CD4-positive, alpha-beta T cell treated with Interleukin-6 for 4 hours (primary cell): Measurements from ENCODE around the gene HOATZ.
A peak's percentile ranks its signal among the peaks of the same experiment; 100 is the strongest.

Experiments
- DNase-seq: peaks from one replicate; pipeline ENCODE4 v3.0.0-alpha.2; 2020; ENCODE audit warnings: mixed read lengths

HOATZ gene

DNA sequence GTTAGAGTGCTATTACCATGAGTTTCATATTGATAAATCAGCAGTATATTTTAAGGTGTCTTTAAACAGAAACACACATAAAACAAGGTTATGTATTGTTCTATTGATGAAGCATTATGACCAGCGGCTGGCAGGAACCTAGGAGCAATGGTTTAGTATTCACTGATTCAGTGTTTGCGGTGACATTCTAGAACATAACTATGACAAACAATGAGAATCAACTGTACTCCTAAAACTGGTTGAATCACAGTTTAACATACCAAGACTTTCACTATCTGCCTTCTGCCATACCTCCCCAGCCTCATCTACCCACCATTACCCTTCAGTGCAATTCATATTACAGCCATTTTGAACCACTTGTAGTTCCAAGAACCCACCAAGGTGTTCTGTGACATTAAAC, 8.8 kb downstream of the HOATZ start:
- no peak for DNase-seq

DNA sequence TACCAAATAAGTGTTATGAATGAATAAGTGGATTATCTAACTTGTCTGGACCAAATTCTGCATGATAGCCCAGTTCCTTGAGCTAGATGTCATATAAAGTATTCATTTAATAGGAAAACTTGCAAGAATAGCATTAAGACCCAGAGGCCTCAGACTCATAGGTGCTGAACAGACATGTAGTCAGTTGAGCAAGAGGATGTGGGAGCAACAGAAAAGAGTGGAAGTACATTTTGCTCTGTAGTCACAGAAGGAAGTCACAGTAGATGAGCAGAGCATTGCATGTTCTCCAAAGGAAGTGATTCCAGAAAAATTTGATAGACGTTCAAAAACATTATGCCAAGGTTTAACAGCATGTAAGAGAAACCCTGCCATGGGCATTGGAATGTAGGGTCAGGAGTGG, 9.5 kb downstream of the HOATZ start:
- DNase-seq: no peak

DNA sequence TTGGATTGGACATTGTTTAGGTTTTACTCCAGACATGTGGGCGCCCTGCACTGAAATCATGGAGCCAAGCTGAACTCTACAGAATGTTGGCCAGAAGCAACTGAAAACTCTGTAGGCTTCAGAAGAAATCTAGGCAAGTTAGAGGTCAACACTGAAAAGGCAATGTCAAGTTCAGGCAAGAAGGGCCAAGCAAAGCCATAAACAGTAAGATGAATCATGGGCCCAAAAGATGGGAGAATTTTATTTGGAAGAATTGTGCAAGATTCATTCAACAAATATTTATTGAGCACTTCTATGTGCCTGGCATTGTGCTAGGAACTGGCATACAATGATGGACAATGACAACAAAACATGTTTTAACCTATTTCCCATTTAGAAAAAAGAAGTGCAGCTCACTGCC, 10.9 kb downstream of the HOATZ start:
- no peak for DNase-seq

DNA sequence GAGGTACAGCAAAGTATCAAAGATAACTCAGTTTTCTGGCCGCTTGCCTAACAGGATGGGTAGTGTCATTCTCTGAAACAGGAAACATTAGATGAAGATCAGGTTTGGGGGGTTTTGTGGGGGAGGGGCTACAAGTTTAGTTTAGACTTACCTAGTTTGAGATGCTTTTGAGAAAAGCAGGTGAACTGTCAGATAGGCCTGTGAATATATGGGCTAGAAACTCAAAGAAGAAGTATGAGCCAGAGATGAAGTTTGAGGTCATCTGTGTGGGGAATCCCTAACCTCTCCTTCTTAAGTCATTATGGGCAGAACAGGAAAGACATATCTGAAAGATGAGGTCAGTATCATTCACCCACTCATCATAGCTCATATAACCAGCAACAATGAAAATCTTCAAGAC, 11.9 kb downstream of the HOATZ start:
- no peak for DNase-seq

DNA sequence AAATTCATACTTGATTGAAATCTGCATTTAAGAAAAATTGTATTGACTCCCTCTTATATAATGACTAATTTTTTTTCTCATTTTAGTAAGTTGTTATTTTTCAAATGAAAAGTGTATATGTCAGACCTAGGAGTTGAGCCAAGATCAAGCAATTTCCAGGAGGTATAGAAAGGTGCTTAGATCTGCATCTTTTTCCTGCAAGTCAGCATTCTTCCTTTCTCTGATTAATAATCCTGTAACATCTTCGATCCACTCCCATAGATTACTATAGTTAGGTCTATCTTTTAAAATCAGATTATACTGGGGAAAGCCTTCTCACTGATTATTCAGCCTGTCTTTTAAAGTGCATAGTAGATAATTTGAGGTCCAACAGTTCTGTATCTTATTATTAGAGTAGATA, 12.7 kb downstream of the HOATZ start:
- no peak for DNase-seq

DNA sequence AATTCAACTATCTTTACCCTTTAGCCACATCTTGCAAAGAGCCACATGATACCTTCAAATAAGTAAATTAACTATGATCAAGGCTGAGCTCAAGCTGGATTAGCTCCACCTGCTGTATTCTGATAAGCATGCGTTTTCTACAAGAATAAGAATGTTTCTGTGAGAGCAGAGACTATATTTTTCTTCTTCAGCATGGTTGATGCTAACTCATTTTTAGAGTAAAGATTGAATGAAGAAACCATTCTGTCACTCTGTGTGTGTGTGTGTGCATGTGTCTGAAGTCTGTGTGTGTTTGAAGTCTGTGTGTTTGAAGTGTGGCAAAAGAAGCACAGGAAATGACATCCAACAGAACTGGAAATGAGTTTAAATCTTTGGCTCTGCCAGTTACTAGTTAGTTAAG, 14.0 kb downstream of the HOATZ start:
- DNase-seq: peak; percentile 31

DNA sequence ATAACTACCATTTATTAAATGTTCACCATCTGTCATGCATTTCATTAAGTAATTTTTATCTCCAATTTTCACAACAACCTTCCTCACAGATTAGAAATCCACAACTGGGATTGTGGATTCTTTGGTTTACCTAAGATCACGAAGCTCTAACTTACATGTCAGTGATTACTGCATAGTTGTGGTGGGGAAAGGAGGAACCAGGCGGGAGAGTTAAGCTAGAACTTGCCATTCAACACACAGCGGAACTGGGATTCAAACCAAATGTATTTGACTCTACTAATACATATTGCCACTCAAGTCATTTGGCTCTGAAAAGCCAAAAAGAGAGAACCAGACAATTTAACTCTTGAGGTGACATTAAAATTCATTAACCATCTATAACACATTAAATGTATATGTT, 15.5 kb downstream of the HOATZ start:
- no peak for DNase-seq

DNA sequence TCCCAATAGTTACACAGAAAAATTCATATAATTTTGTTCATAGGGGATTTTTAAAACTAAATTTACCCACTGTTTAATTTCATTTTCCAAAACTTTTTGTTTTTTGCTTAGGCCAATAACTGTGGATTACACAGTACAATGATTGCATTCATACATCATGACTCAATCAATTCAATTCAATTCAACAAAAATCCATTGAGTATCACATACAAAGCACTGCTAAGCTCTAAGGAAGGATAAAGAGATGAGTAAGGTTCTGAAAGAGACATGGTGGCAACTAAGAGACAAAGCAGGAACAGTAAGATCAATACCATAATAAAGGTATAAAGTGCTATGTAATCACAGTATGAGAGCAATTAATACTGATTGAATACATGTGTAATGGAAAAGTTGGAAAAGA, 16.6 kb downstream of the HOATZ start:
- DNase-seq: no peak

DNA sequence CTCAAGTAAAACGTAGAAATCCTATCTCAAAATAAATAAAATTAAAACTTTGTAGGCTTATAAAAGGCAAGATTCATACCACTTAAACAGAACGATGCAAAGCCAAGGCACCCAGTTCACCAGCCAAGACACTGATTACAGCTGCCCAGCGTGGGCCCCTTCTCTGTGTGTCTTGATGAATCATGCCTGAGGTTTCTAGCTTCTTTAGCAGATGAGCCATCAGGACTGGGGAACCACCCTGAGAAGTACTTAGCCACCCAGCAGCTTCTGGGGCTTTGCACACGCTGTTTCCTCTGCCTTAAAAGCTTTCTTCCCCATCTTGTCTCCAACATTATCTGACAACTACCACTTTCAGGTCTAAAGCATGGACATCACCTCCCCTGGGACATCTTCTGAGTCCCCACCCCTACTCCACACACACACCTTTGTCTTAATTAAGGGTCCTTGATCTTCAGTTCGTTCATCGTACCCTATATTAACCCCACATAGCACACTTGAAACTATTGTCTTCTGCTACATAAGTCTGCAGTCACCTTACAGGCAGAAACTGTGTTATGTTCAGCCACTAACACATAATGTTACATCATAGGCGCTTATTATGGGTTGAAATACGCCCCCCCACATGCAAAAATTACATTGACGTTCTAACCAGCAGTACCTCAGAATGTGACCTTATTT, 17.2 kb downstream of the HOATZ start:
- DNase-seq: peak; percentile 22

DNA sequence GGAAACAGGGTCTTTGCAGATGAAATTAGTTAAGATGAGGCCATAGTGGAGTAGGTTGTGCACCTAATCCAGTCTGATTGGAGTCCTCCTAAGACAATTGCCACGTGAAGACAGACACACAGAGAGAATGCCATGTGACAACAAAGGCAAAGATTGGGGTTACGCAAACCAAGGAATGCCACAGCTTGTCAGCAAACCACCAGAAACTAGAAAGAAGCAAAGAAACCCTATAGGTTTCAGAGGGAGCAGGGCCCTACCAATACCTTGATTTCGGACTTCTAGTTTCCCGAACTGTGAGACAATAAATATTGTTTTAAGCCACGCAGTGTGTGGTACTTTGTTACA, 17.8 kb downstream of the HOATZ start:
- no peak for DNase-seq

DNA sequence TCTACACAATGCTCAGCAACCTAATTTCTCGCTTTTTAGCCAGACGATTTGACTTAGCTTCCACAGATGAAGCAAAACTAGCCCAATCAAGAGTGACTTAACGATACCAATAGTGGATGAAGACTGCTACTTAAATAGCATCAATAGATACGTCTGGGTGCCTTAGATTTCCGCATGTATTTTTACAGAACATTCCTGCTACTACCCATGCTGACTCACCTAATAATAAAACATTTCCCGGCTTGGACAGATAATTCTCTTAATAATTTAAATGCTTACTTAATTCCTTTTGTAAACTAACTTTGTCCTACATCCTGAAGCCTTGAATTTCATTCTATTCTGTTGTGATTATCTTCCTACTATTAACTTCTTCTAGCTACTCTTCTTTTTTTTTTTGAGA, 20.7 kb downstream of the HOATZ start:
- no peak for DNase-seq

DNA sequence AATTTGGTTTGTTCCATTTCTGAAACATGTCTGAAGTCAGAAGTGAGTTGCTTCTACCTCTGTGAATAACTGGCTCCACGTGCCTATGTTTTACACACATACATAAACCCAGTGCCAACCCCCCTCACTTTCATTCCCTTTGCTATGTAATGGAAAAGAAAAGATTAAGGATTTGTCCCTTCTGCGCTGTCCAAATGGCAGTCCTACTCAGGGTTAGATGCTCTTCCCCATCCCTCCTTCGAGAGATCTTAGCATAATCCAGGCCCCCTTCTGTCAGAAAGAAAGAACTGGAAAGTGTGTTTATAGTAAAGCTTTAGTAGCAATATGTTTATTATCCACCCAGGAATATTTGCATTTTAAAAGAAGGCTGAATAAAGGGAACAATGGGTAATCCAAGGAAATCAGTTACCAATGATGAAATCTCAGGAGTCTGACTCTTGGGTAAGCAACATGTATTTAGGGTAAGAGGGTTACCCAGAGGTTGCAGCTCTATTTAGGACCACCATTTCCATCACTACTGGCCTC, 22.8 kb downstream of the HOATZ start:
- DNase-seq: no peak

DNA sequence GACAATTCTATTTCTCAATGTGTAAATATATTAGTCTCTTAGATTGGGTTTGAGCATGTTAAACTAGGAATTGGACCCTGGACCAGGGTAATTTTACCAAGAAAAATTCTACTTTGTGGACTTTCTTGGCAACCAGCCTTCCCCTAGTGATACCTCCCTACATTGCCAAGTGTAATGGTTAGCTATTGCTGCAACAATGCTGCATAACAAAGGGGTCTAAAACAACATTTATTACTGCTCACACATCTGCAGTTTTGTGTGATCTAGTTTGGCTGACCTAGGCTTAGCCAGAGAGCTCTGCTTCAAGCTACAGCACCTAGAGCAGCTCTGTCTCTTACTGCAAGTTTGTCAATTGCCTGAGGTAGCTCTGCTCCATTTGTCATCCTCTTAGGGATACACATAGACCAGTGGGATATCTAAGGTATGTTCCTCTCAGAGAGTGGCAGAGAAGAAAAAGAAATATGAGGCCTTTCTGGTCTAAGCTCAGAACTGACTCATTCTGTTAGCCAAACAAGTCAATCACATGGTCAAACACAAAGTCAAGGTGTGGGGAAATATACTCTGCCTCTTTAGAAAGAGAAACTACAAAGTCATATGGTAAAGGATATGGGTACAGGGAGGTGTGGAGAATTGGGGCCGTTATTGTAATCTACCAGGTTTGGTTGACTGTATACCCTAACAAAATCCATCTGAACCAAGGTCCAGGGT, 24.0 kb downstream of the HOATZ start:
- no peak for DNase-seq

DNA sequence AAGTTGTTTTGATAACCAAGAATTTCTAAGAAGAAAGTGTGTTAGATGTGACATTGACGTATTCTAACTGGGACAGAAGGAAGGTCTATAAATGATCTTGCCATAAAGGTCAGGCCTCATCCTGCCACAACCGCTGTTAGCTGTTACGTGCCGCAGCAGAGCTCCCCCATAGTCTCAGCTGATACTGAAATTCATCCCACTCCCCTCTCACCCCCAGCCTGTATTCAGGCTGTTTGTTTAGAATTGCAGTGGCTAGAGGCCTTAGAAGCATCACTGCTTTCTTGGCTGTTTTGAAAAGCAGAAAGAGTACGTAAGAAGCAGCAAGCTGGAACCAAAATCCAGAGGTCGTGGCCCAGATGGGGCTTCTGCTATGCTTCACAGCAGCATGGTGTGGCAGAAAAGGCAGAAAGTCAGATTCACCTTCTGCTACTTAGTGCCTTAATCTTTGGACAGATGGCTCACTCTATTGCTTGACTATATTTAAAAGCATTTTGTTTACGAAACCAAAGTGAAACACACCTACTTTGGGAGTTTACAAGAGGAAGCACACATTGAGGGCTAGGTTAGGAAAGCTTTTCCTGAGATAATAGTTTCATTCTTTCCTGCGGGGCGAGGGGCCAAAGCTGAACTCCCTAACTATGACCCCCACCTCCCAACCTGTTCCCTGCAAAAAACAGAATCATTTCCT, 25.0 kb downstream of the HOATZ start:
- DNase-seq: peak; percentile 29

DNA sequence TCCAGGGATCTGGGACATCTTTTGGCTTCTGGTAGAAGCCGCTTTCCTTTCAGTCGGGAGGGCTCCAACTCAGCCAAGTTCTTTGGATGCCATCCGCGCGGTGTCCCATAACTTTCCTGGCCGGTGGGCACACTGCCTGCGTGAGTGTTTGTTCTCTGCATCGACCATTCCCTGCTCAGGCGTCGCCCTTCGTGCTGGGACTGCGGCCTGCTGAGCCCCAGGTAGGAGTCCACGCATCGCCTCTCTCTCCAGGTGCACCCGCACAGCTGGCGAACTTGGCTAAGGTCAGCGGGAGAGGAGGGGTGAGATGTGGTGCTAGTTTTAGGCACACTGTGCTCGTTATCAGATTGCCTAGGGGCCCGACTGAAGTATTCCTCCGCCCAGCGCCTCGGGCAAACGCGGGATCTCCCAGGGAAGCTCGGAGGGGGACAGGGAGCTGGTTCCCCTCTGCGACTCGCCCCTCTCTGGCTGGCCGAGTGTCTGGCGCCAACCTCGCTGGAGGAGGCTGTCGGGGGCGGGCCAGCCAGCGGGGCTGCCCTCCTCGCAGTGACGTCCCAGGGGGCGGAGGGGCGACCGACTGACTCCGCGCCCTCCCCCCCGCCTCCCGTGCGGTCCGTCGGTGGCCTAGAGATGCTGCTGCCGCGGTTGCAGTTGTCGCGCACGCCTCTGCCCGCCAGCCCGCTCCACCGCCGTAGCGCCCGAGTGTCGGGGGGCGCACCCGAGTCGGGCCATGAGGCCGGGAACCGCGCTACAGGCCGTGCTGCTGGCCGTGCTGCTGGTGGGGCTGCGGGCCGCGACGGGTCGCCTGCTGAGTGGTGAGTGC, 25.7 kb downstream of the HOATZ start, which contains the start of gene LAYN:
TSS of gene LAYN (plus strand) at position 607 of the 823 bp plus-strand sequence. CDS start at position 731, 124 bp downstream.
- peak; percentile 48 for DNase-seq

DNA sequence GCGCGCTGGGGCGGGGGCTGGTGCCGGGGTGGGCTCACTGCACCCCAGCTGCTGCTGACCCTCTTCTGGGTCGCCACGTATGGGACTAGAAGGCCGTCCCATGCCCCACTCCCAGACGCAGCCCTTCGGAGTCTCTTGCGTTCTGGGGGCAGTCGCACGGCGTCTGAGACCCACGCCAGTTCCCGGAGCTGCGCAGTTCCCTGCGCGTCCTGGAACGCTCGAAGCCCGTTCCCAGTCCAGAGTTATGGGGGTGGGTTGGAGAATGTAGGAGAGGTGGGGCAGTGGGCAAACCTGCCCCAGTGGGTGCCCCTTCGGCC, 26.3 kb downstream of the HOATZ start:
- DNase-seq: no peak

DNA sequence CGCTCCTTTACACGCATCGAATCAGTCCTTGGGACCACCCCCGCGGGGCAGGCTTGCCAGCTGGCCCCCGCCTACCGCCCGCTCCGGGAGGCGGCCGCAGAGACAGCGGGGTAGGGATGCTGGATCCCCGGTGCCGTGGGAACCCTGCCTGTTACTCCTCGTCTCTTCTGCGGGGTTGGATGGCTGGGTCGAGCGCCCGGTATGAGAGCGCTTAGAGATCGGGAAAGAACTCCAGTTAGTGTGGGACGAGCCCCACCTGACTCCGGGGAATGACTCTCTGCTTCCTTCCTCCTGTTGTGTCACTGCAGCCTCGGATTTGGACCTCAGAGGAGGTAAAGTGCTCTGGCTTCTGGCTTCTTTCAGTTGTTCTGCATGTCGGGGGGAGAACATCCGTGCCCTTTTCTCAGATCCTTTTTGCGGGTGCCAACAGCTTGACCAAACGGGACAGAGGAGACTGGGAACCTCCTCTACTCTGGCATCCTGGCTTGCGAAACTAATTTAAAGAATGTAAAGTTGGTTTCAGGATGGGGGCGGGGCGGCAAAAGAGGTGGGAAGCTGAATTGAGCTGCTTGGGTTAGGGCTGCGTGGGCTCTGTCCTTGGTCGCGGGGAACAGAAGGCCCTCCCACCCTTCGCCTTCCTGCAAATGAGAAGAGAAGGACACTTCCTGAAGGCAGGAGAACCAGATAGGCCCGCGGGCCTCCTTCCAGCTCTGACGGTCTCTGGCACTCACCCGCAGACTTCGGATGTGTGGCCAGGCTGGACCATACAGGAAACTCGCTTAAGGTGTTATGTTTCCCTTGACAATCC, 26.9 kb downstream of the HOATZ start:
- DNase-seq: no peak

DNA sequence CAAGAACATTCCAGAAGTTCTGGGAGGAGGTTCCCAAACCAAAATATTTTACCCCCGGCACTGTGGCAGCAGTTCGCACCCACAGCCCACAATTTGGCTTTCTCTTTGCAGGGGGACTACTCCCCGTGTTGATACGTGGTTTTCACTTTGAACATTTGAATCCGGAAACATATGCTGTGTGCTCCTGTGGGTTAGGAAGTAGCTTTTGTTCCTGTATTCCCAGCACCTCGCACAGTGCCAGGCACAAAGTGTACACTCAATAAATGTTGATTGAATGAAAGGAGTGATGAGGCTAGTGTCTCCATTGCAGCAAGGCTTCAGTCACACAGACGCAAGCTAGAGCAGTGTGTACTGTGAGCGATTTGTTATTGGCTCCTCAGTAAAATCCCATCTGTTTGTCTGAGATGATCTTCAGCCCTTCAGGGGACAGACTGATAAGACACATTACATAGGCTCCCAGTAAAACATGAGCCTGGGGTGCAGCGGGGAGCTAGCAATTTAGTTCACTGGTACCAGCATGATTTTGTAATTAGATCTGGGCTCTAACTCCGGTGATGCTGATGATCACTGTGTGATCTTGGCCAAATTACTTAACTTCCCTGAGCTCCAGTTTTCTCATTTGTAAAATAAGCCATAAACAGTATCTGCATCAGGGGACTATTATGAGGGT, 28.2 kb downstream of the HOATZ start:
- DNase-seq: no peak

DNA sequence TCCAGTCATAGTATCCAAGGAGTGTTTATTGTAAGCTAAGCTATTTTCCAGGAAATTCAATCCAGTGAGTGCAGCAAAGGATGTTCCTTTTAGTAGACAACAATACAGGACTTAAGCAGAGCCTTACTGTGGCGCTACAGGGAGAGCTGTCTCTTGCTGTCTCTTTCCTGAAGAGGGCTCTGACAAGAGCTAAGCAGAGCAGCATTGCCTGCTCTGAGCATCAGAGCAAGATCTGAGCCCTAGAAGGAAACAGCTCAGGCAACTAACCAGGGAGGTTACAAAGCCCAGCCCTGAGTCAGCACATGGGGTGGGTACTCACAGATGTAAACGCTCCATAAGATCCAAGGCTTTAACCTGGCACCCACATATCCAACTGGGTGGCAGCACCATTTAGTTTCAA, 33.9 kb downstream of the HOATZ start:
- DNase-seq: no peak

DNA sequence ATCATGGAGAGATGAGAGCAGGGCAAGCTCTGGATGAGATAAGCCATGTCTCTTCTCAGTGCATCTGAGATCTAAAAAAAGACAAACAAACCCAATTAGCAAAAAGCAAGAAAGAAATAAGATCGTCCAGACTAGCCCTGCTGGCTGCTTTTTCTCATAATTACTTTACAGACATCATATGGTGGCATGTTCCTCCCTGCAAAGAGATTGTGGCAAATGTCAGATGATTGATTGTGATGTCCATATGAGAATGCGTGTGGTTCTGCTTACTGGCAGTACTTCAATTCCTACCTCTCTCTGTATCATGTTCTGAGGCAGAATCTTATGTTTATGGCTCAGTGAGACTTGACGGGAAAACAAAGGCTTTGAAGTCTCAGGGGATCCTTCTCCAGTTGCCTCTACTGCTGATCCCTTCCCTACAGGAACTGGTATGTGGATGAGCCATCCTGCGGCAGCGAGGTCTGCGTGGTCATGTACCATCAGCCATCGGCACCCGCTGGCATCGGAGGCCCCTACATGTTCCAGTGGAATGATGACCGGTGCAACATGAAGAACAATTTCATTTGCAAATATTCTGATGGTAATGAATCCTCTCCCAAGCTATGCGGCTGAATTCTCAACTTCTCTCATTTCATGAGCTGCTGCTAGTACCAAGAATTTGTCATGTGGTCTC, 34.8 kb downstream of the HOATZ start:
- DNase-seq: no peak

DNA sequence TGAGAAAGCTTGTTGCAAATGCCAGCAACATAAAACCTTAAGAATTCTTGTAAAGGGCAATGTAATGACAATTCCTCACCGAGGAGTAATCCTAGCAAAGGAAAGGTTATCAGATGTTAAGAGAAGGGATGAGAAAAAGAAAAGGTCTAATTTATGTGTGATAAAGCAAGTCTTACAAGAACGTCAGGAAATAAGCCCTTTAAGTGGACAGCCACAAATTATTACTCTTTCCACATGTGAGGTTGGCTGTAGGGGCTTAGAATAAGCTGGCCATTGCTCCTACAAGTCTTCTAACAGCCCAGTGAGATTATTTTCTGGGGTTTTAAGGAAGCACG, 35.3 kb downstream of the HOATZ start:
- no peak for DNase-seq
